NCI-H2171 treated with DMSO at 0.1 percent for 48 hours (cell line): ENCODE data around the gene IFI44L.

Experiments
- DNase-seq: peaks from one replicate; lab custom pipeline; 2025; lab: John Stamatoyannopoulos, UW

Gene IFI44L

GRCh38 chr1:78688697-78689096 lies 68.4 kb downstream of the IFI44L start:
- no peak for DNase-seq

- DNase-seq = no peak
These were observed 70.3 kb downstream of the IFI44L start for GRCh38 chr1:78690516-78690915.

GRCh38 chr1:78691995-78692747 lies 71.9 kb downstream of the IFI44L start:
- no peak for DNase-seq
